NB4 (cell line): ENCODE measurements around the gene C16orf90.

Experiments
- DNase-seq: peaks from one replicate; pipeline ENCODE4 v3.0.0; 2010; ENCODE audit warnings: low read depth
- H3K4me3 ChIP-seq: one replicate; pipeline ENCODE4 v1.5.1; 2011; ENCODE audit warnings: mild to moderate bottlenecking, low read depth, low read length, moderate library complexity
- CTCF ChIP-seq: IDR thresholded peaks from one replicate; pipeline ENCODE4 v1.5.1; 2012; ENCODE audit warnings: low read depth, low read length
- MAX ChIP-seq: IDR thresholded peaks from 2 replicates; pipeline ENCODE4 v1.6.1; 2011; ENCODE audit warnings: low read depth, low read length
- MYC ChIP-seq: IDR thresholded peaks from 2 replicates; pipeline ENCODE4 v1.6.1; 2011; ENCODE audit warnings: low read depth, low read length
- POLR2A ChIP-seq: IDR thresholded peaks from 2 replicates; pipeline ENCODE4 v1.6.1; 2011; ENCODE audit warnings: mild to moderate bottlenecking; ENCODE audit not compliant: insufficient read length; ENCODE audit errors: extremely low read depth

Gene C16orf90

GRCh38 chr16:3492356-3492755 lies 2.9 kb downstream of the C16orf90 start:
- no peak overlapping the region for H3K4me3 ChIP-seq

DNA sequence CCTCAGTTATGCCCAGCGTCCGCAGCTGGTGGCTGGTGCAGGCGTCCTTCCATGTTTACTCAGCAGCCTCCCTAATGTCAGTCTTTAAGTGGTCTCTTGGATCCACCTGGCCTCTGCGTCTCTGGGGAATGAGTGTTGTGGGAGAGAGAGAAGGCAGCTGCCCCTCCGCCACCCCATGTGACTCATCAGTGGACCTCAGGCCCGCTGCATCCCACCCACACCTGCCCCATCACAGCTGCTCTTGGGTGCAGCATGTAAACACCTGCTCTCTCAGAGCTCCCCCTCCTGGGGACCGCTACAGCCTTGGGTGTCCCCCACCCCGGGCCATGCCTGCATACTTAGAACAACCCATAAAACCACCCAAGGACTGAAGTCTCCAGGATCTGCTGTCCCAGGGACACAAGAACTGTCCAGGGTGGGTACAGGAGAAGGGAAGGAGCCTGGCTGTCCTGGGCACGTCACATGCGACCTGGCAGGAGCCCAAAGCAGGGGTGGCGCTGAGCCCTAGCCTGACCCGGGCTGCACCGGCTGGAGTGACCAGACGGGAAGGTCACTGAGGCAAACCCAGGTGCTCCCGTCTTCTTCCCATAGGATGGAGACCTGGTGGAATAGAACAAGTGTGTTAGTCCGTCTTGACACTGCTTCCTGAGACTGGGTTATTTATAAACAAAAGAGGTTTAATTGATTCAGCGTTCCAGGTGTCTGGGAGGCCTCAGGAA lies 4.2 kb downstream of the C16orf90 start:
- no peak overlapping the region for H3K4me3 ChIP-seq
- TF ChIP-seq MYC (no peak), CTCF (no peak), POLR2A (no peak), MAX (no peak)
- peak; percentile 30 for DNase-seq

More at GRCh38 chr16:3492356-3492755, 2.9 kb downstream of the C16orf90 start:
- DNase-seq, result no peak
- TF ChIP-seq CTCF, result no peak
- no peak for TF ChIP-seq POLR2A
- no peak for TF ChIP-seq MYC
- TF ChIP-seq MAX, result no peak

DNA sequence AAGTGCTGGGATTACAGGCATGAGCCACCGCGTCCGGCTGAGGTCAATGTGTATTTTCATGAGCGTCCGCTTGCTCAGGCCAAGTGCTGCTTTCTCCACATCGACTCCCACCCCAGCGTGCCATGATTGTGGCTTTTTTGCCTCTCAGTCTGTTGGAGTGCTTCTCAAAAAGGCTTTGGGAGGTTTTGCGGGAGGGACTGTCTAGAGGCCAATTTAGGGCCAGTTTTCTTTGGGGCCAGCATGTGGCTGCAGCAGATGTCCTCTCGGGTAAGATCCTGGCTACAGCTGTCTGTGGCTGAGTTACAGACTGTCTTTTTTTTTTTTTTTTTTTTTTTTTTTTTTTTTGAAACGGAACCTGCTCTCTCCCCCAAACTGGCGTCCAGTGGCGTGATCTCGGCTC lies 6.5 kb downstream of the C16orf90 start:
- no peak for DNase-seq
- H3K4me3 ChIP-seq, result no peak overlapping the region
- TF ChIP-seq MYC, result no peak
- no peak for TF ChIP-seq MAX

DNA sequence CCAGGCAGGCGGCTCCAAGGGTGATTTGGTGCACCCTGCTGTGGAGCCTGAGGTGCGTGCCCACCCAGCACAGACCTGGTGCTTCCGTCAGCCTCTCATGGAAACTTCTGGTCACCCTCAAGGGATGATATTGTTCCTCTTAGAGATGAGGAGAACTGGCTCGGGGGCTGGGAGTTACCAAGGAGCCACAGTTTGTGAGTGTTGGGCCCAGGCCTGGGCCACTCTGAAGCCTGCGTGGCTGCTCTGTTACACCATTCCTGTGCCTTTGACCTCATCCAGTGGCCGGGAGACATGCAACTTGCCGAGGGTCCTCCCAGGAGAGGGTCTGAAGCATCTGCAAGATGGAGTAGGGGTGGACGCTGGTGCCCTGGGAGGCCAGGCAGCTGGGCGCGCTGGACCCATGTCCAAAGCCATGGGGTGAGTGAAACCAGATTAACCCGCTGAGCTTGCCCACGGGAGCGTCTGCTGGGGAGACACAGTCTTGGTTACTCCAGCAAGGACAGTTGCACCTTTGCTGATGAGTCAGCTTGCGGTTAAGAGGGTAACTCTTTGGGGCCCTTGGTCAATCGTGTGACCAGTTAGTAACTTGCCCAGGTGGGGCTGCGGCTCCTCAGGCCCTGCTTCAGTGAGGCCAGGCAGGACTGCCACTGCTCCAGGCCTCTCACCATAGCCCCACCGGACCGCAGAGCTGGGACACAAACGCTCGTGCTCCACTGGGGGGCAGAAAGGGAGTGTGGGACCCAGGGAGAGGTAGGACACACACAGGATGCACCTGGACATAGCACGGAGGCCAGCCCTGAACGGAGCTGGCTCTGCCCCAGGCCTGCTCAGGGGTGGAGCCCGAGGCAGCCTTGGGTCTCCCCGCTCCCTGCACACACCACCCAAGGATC lies 7.5 kb downstream of the C16orf90 start:
- no peak overlapping the region for H3K4me3 ChIP-seq
- no peak for DNase-seq
- no peak for TF ChIP-seq MAX
- no peak for TF ChIP-seq CTCF
- TF ChIP-seq POLR2A, result no peak
- TF ChIP-seq MYC, result no peak

- TF ChIP-seq MYC (no peak), POLR2A (no peak), CTCF (no peak), MAX (no peak)
- no peak for DNase-seq
- no peak overlapping the region for H3K4me3 ChIP-seq
Observed at GRCh38 chr16:3486506-3487215, 8.6 kb downstream of the C16orf90 start.
